ENCODE measurements around the gene CRISPLD2.
"Not testable (repeated sequence)": the region's sequence is repeated elsewhere in the genome, so short reads cannot be mapped to it uniquely, and the experiment has no call there.

GRCh38 chr16:84831728-84832127 is 11.9 kb downstream of the CRISPLD2 start:
- TF ChIP-seq TARDBP (IDR thresholded peaks at IDR 0.05); NFRKB (IDR thresholded peaks at IDR 0.05); FOXK2 (IDR thresholded peaks at IDR 0.05); BHLHE40 (IDR thresholded peaks at IDR 0.05; ENCODE audit: borderline replicate concordance); ARNT (IDR thresholded peaks at IDR 0.05); LEF1 (IDR thresholded peaks at IDR 0.05; ENCODE audit: borderline replicate concordance): not testable (repeated sequence)
